ENCODE data around the gene HP.

The HP gene

DNA sequence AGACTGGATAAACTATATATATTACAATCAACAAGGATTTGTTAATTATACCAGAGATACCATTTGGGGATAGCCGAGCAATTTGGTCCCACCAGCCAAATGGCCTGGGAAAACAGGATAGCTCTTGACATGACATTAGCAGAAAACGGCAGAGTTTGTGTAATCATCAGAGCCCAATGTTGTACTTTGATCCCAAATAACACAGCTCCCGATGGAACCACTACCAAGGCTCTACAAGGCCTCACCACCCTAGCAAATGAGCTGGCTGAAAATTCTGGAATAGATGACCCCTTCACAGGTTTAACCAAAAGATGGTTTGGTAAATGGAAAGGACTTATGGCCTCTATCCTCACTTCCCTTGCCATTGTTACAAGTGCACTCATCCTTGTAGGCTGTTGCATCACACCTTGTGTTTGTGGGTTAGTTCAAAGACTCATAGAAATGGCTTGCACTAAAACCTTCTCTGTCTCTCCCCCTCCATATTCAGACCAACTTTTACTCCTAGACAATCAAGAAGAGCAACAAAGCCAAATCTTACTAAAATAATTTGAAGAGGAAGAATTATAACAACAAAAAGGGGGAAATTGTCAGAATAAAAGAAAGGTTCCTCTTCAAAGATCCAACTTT is 29.6 kb downstream of the HP start:
- Histone ChIP-seq H3K36me3 (peaks cover 39 to 47% (median 44%) of the 10 kb centered on the region in 3 donors), H3K9me3 (no peaks in the 10 kb centered on the region), H3K4me3 (no peak overlapping the region), H3K27ac (no peak overlapping the region), H3K27me3 (no peaks in the 10 kb centered on the region), H3K4me1 (no peaks in the 10 kb centered on the region)
- intact Hi-C loops (cut with DNase I; ENCODE audit: low total_unique reads): no loop called here
- TF ChIP-seq, protein P1, sequence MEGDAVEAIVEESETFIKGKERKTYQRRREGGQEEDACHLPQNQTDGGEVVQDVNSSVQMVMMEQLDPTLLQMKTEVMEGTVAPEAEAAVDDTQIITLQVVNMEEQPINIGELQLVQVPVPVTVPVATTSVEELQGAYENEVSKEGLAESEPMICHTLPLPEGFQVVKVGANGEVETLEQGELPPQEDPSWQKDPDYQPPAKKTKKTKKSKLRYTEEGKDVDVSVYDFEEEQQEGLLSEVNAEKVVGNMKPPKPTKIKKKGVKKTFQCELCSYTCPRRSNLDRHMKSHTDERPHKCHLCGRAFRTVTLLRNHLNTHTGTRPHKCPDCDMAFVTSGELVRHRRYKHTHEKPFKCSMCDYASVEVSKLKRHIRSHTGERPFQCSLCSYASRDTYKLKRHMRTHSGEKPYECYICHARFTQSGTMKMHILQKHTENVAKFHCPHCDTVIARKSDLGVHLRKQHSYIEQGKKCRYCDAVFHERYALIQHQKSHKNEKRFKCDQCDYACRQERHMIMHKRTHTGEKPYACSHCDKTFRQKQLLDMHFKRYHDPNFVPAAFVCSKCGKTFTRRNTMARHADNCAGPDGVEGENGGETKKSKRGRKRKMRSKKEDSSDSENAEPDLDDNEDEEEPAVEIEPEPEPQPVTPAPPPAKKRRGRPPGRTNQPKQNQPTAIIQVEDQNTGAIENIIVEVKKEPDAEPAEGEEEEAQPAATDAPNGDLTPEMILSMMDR (IDR thresholded peaks at IDR 0.05): no peak
- DNase-seq: no peak

GRCh38 chr16:72084445-72084844 is 30.1 kb downstream of the HP start:
- Histone ChIP-seq H3K4me1 (no peaks in the 10 kb centered on the region), H3K27me3 (no peaks in the 10 kb centered on the region), H3K27ac (no peak overlapping the region), H3K4me3 (no peak overlapping the region), H3K9me3 (no peaks in the 10 kb centered on the region), H3K36me3 (peaks cover 45 to 53% (median 49%) of the 10 kb centered on the region in 3 donors)
- no peak for DNase-seq
- TF ChIP-seq, protein P1 (IDR thresholded peaks at IDR 0.05): no peak
- intact Hi-C loops (cut with DNase I; ENCODE audit: low total_unique reads): no loop called here

DNA sequence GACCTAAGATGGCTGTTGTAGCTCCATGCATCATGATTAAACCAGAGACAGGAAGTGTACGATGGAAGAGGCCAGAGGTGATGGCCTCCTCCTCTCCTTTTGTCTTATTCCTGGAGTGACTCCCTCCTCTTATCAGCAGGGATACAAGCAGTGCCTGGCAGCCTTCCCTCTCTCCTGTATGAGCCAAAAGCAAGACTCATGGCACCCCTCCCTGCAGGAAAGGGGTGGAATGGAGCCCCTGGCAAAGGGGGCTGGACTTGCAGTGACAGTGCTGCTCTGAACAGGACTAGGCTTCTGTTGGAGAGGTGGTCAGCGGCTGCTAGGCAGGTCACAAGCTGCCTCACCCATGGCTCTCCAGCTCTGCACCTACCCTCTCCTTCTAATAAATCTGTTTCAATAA is 30.7 kb downstream of the HP start:
- no peaks in the 10 kb centered on the region for H3K4me1 ChIP-seq
- no peaks in the 10 kb centered on the region for H3K27me3 ChIP-seq
- DNase-seq: no peak
- intact Hi-C loops (cut with DNase I; ENCODE audit: low total_unique reads): no loop called here
- peaks cover 50 to 58% (median 55%) of the 10 kb centered on the region in 3 donors for H3K36me3 ChIP-seq
- no peak overlapping the region for H3K4me3 ChIP-seq
- no peaks in the 10 kb centered on the region for H3K9me3 ChIP-seq
- no peak overlapping the region for H3K27ac ChIP-seq
- TF ChIP-seq, protein P1 (IDR thresholded peaks at IDR 0.05): no peak

DNA sequence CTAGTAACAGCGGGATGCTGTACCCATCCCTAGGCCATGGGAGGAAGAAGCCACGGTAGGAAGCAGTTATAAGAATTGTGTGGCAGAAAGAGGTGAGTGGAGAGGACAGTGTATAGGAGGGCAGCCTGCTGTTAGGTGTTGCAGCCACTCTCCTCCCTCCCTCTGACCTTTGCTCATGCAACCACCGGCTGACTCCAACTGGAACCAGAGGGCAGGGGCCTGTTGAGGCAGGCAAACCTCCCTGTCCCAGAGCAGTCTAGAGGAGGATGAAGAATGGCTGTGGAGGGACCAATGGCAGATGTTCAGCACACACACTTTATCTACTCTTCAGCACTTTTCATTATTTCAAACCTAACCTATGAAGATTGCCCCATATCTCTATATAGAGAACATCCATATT is 36.9 kb downstream of the HP start:
- H3K27ac ChIP-seq: no peak overlapping the region
- H3K9me3 ChIP-seq: no peaks in the 10 kb centered on the region
- peaks cover 43 to 47% (median 44%) of the 10 kb centered on the region in 3 donors for H3K36me3 ChIP-seq
- TF ChIP-seq, protein P1 (IDR thresholded peaks at IDR 0.05): no peak
- peaks cover 0 to 40% (median 26%) of the 10 kb centered on the region in 4 donors for H3K4me1 ChIP-seq
- no peak overlapping the region for H3K4me3 ChIP-seq
- no peak for DNase-seq
- no peaks in the 10 kb centered on the region for H3K27me3 ChIP-seq
- intact Hi-C loops (cut with DNase I; ENCODE audit: low total_unique reads): no loop called here

GRCh38 chr16:72092832-72093447 is 38.6 kb downstream of the HP start:
- H3K9me3 ChIP-seq: no peaks in the 10 kb centered on the region
- no peak for DNase-seq
- peak overlapping the region; percentile 86 to 88 for H3K27ac ChIP-seq
- H3K27me3 ChIP-seq: no peaks in the 10 kb centered on the region
- peak overlapping the region; percentile 67 to 68 for H3K4me3 ChIP-seq
- intact Hi-C loops (cut with DNase I; ENCODE audit: low total_unique reads): no loop called here
- H3K36me3 ChIP-seq: peaks cover 43 to 47% (median 47%) of the 10 kb centered on the region in 3 donors
- H3K4me1 ChIP-seq: peaks cover 0 to 40% (median 26%) of the 10 kb centered on the region in 4 donors
- TF ChIP-seq, protein P1 (IDR thresholded peaks at IDR 0.05): no peak
